ENCODE data around the gene AOAH.

- TF ChIP-seq CTCF (IDR thresholded peaks at IDR 0.05) (no peak), EP300 (IDR thresholded peaks at IDR 0.05) (no peak)
These were observed 112.6 kb downstream of the AOAH start for GRCh38 chr7:36611703-36612102.

All from suprapubic skin (tissue), 3 donors.